22Rv1 (cell line): ENCODE results near the gene ONECUT3.

Experiments
- ZFX ChIP-seq: fragments of 450-650 bp; IDR thresholded peaks from 2 replicates; pipeline ENCODE4 v1.6.1; 2017; ENCODE audit warnings: antibody characterized with exemption, borderline replicate concordance
- TF ChIP-seq, protein P1 (sequence below): fragments of 450-650 bp; IDR thresholded peaks from 2 replicates; pipeline ENCODE4 v1.5.1; 2017; ENCODE audit warnings: mild to moderate bottlenecking

DNA sequence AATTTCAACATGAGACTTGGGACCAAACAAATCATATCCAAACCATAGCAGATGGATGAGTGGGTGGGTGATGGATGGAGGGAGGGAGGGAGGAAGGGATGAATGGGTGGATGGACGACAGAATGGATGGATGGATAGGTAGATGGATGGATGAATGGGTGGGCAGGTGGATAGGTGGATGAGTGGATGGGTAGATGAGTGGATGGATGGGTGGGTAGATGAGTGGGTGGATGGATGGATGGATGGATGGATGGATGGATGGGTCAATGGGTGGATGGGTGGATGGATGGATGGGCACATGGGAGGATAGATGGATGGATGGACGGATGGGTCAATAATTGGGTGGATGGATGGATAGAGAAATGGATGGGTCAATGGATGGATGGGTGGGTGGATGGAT, 47.9 kb upstream of the ONECUT3 start:
- TF ChIP-seq, protein P1, sequence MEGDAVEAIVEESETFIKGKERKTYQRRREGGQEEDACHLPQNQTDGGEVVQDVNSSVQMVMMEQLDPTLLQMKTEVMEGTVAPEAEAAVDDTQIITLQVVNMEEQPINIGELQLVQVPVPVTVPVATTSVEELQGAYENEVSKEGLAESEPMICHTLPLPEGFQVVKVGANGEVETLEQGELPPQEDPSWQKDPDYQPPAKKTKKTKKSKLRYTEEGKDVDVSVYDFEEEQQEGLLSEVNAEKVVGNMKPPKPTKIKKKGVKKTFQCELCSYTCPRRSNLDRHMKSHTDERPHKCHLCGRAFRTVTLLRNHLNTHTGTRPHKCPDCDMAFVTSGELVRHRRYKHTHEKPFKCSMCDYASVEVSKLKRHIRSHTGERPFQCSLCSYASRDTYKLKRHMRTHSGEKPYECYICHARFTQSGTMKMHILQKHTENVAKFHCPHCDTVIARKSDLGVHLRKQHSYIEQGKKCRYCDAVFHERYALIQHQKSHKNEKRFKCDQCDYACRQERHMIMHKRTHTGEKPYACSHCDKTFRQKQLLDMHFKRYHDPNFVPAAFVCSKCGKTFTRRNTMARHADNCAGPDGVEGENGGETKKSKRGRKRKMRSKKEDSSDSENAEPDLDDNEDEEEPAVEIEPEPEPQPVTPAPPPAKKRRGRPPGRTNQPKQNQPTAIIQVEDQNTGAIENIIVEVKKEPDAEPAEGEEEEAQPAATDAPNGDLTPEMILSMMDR: no peak
- TF ChIP-seq ZFX: no peak
